Esophagus muscularis mucosa (tissue), 4 donors: ENCODE data around the gene MAP2K7. TPM values are rescaled to one million over a fixed set of nuclear protein-coding genes. Genes with fewer than 3 reads are reported as not detected.
"Not testable (repeated sequence)": the region's sequence is repeated elsewhere in the genome, so short reads cannot be mapped to it uniquely, and the experiment has no call there.

Experiments
- DNase-seq: peaks from one replicate; pipeline ENCODE4 v3.0.0-alpha.2; 2017; ENCODE audit errors: extremely low spot score
- H3K27ac ChIP-seq, 4 donors: fragments of 200-600 bp; sonication (generic); replicated peaks in 1 of 4; 1 replicate in 3 of 4; 2 replicates in 1 of 4; pipeline ENCODE4 v1.5.1; 2016 to 2019; ENCODE audit warnings: mild to moderate bottlenecking in 1 of 4
- H3K27me3 ChIP-seq, 4 donors: fragments of 200-600 bp; sonication (generic); one replicate each; pipeline versions ENCODE4 v1.5.1 to v1.6.0; 2016 to 2019
- H3K36me3 ChIP-seq, 4 donors: fragments of 200-600 bp; sonication (generic); one replicate each; pipeline ENCODE4 v1.5.1; 2016 to 2019
- H3K4me1 ChIP-seq, 4 donors: fragments of 200-600 bp; sonication (generic); one replicate each; pipeline ENCODE4 v1.5.1; 2016 to 2019
- H3K4me3 ChIP-seq, 4 donors: fragments of 200-600 bp; sonication (generic); 1 replicate in 2 of 4; 2 replicates in 2 of 4; pipeline ENCODE4 v1.5.1; 2016 to 2019; ENCODE audit warnings: mild to moderate bottlenecking in 4 of 4, moderate library complexity in 1 of 4
- H3K9me3 ChIP-seq, 4 donors: fragments of 200-600 bp; sonication (generic); 1 replicate in 3 of 4; 2 replicates in 1 of 4; pipeline ENCODE4 v1.5.1; 2016 to 2019
- EP300 ChIP-seq: sonication (generic); formaldehyde crosslinking; IDR thresholded peaks from one replicate; pipeline ENCODE4 v1.6.1; 2017; ENCODE audit warnings: antibody characterized with exemption
- POLR2A ChIP-seq: fragments of 450-650 bp; IDR thresholded peaks from one replicate; pipeline ENCODE4 v1.6.1; 2017; ENCODE audit warnings: antibody characterized with exemption, moderate library complexity, mild to moderate bottlenecking, low read depth
- POLR2AphosphoS5 ChIP-seq, 2 donors: sonication (generic); formaldehyde crosslinking; IDR thresholded peaks; one replicate each; pipeline ENCODE4 v1.6.1; 2017; ENCODE audit warnings: antibody characterized with exemption in 2 of 2
- WGBS: methylation state at CpG from one replicate; pipeline ENCODE4 v1.1.5; 2018; 5-methylcytosine and 5-hydroxymethylcytosine counted together
- intact Hi-C: fragments of 100-400 bp; cut with DNase I; formaldehyde crosslinking; loops from one replicate; pipeline ENCODE4 v1.15.1; 2023
- total RNA-seq, 4 donors: library from RNA; depleted of rRNA; stranded (reverse); fragments of >200 nt; gene quantifications; one replicate each; pipeline versions ENCODE4 v1.1.0 to v1.2.1, GENCODE V29; 2016
- TF ChIP-seq, protein P1 (sequence below), 3 experiments: fragments of 200-600 bp in 2 of 3; fragments of 450-650 bp in 1 of 3; sonication (generic) in 2 of 3; IDR thresholded peaks; one replicate each; pipeline ENCODE4 v1.5.1; 2017 to 2019; ENCODE audit warnings: antibody characterized with exemption in 3 of 3, mild to moderate bottlenecking in 2 of 3, moderate library complexity in 1 of 3

MAP2K7 gene
- total RNA-seq, 4 donors from 2014 or later, result 17.2 to 31.9 (median 24.5) TPM

DNA sequence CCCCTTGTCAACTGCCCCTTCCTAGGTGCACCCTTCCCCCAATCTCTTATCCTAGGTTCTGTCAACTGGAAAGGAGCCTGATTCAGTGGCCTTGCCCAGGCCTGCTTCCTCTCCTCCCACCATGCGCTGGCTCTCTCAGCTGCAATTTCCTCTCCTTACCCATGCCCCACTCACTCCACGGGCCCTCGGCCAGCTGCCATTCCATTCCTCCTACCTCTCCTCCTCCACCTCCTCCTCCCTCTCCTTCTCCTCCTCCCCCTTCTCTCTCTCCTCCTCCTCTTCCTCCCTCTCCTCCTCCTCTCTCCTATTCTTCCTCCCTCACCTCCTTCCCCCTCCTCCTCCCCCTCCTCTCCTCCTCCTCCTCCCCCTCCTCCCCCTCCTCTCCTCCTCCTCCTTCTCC is 49.4 kb downstream of the MAP2K7 start:
- intact Hi-C loops, result no loop called here
- no peak for DNase-seq
- TF ChIP-seq, protein P1, sequence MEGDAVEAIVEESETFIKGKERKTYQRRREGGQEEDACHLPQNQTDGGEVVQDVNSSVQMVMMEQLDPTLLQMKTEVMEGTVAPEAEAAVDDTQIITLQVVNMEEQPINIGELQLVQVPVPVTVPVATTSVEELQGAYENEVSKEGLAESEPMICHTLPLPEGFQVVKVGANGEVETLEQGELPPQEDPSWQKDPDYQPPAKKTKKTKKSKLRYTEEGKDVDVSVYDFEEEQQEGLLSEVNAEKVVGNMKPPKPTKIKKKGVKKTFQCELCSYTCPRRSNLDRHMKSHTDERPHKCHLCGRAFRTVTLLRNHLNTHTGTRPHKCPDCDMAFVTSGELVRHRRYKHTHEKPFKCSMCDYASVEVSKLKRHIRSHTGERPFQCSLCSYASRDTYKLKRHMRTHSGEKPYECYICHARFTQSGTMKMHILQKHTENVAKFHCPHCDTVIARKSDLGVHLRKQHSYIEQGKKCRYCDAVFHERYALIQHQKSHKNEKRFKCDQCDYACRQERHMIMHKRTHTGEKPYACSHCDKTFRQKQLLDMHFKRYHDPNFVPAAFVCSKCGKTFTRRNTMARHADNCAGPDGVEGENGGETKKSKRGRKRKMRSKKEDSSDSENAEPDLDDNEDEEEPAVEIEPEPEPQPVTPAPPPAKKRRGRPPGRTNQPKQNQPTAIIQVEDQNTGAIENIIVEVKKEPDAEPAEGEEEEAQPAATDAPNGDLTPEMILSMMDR (IDR thresholded peaks at IDR 0.05), result no peak
- TF ChIP-seq POLR2AphosphoS5 (IDR thresholded peaks at IDR 0.05), result no peak
- no peak for TF ChIP-seq EP300
- WGBS, result 22% methylated on average over 3 of the region's 3 CpGs
- Histone ChIP-seq H3K36me3 (peaks cover 0 to 8% (median 7%) of the 10 kb centered on the region in 4 donors), H3K9me3 (no peaks in the 10 kb centered on the region), H3K27ac (no peak overlapping the region), H3K4me1 (peaks cover 0 to 6% (median 2%) of the 10 kb centered on the region in 4 donors), H3K27me3 (no peaks in the 10 kb centered on the region), H3K4me3 (no peak overlapping the region)

GRCh38 chr19:7953576-7953975 is 49.9 kb downstream of the MAP2K7 start:
- DNase-seq, result no peak
- 77% methylated on average over 7 of the region's 7 CpGs for WGBS
- H3K27me3 ChIP-seq, result no peaks in the 10 kb centered on the region
- intact Hi-C loops, result no loop called here
- H3K4me3 ChIP-seq, result no peak overlapping the region
- H3K4me1 ChIP-seq, result peaks cover 0 to 6% (median 2%) of the 10 kb centered on the region in 4 donors
- H3K9me3 ChIP-seq, result no peaks in the 10 kb centered on the region
- no peak overlapping the region for H3K27ac ChIP-seq
- TF ChIP-seq, protein P1 (IDR thresholded peaks at IDR 0.05), result no peak
- H3K36me3 ChIP-seq, result peaks cover 0 to 13% (median 11%) of the 10 kb centered on the region in 4 donors

GRCh38 chr19:7955696-7956095 is 52.0 kb downstream of the MAP2K7 start:
- Histone ChIP-seq H3K4me1 (peaks cover 0 to 9% (median 2%) of the 10 kb centered on the region in 4 donors), H3K4me3 (no peak overlapping the region), H3K27ac (no peak overlapping the region), H3K27me3 (no peaks in the 10 kb centered on the region), H3K36me3 (peaks cover 0 to 23% (median 16%) of the 10 kb centered on the region in 4 donors), H3K9me3 (no peaks in the 10 kb centered on the region)
- 86% methylated on average over 11 of the region's 11 CpGs for WGBS
- intact Hi-C loops, result no loop called here
- TF ChIP-seq POLR2A (no peak), POLR2AphosphoS5 (IDR thresholded peaks at IDR 0.05) (no peak)
- DNase-seq, result no peak

- H3K4me3 ChIP-seq, result no peak overlapping the region
- peaks cover 0 to 3% (median 0%) of the 10 kb centered on the region in 4 donors for H3K4me1 ChIP-seq
- TF ChIP-seq POLR2A, result no peak
- TF ChIP-seq, protein P1 (IDR thresholded peaks at IDR 0.05), result no peak
- TF ChIP-seq POLR2AphosphoS5 (IDR thresholded peaks at IDR 0.05), result no peak
- no peak for TF ChIP-seq EP300
- WGBS, result 65% methylated on average over 6 of the region's 6 CpGs
- no peak overlapping the region for H3K27ac ChIP-seq
- no peaks in the 10 kb centered on the region for H3K9me3 ChIP-seq
- intact Hi-C loops, result no loop called here
- no peak for DNase-seq
- peaks cover 21 to 57% (median 48%) of the 10 kb centered on the region in 4 donors for H3K36me3 ChIP-seq
- no peaks in the 10 kb centered on the region for H3K27me3 ChIP-seq
Observed at GRCh38 chr19:7959211-7959610, 55.5 kb downstream of the MAP2K7 start.

GRCh38 chr19:7961082-7961481 is 57.4 kb downstream of the MAP2K7 start:
- H3K4me3 ChIP-seq, H3K4me1 ChIP-seq, intact Hi-C loops, H3K27me3 ChIP-seq, H3K27ac ChIP-seq, H3K9me3 ChIP-seq, DNase-seq: not testable (repeated sequence)
- WGBS, result 71% methylated on average over 4 of the region's 4 CpGs
- H3K36me3 ChIP-seq, result peaks cover 30 to 75% (median 66%) of the 10 kb centered on the region in 4 donors

- intact Hi-C loops, result no loop called here
- 88% methylated on average over 13 of the region's 13 CpGs for WGBS
- Histone ChIP-seq H3K9me3 (no peaks in the 10 kb centered on the region), H3K4me1 (peaks cover 0 to 3% (median 0%) of the 10 kb centered on the region in 4 donors), H3K27ac (no peak overlapping the region), H3K36me3 (peaks cover 40 to 85% (median 74%) of the 10 kb centered on the region in 4 donors), H3K27me3 (no peaks in the 10 kb centered on the region), H3K4me3 (no peak overlapping the region)
- TF ChIP-seq POLR2AphosphoS5 (IDR thresholded peaks at IDR 0.05) (no peak), EP300 (no peak), POLR2A (no peak)
- TF ChIP-seq, protein P1 (IDR thresholded peaks at IDR 0.05), result no peak
- DNase-seq, result no peak
Observed at GRCh38 chr19:7961920-7962626, 58.4 kb downstream of the MAP2K7 start.
